ENCODE measurements around the gene PPP1R3C. TPM values are rescaled to one million over a fixed set of nuclear protein-coding genes. Genes with fewer than 3 reads are reported as not detected.

The PPP1R3C gene
- total RNA-seq, 1 donor from 2014 or later = 41.2 TPM

Other genes with a start within 250 kb of the PPP1R3C start
- 80.8 TPM for gene HECTD2, start 222.7 kb downstream of the PPP1R3C start, total RNA-seq
- 151 TPM for gene TNKS2, start 165.4 kb upstream of the PPP1R3C start, total RNA-seq

Measured in occipital lobe (tissue), 1 donor.